ENCODE measurements around the gene WLS.

Gene WLS

DNA sequence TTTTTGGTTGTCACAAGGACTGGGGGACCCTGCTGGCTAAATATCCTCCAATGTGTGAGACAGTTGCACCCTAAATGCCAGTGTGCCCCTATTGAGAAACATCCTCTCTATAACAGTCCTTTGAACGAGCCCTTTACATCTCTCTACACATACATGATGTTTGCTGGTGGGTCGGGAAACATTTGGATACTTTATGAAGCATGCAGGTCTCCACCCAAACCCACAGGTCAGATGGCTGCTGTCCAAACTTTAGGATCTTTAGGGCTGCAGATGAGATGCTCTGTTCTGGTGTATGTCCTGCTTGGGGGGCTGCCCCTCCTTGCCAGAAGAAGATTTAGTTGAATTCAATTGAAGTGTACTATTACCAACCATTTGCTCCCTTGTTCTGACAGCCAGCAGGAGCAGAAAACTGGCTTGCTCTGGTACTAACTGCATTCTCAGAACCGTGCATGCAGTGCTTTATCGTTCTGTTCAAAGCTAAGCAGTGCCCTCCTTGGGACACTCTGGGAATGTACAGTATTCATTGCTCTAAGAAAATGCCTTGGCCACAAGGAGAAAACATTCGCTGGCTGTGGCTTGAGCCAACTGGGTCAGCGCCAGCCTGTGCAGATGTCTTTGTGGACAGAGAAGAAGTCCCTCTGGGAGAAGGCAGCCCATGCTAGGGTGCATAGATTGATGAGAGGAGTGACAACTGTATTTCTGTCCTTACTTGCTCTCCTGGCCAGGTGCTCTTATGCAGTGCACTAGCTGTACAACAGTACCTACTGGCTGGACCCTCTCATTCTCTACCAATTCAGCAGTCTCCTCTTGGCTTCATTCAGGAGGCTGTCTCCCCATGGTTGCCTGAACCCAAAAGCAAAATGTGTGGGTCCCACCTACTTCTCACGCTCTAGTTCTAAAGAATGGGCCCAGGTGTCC lies 120.5 kb downstream of the WLS start:
- DNase-seq (ENCODE audit: low read depth, low spot score) = no peak
- POLR2A ChIA-PET = no interaction called here
- TF ChIP-seq CTCF (IDR thresholded peaks at IDR 0.05; ENCODE audit: insufficient read depth, low read length, missing control alignments) = peak; percentile 79
- CTCF ChIA-PET = interaction anchor here (0.6 to 18.4 kb wide), 11 partner anchors 9 to 579 kb away, joined by 3 to 964 read pairs (median 3); no protein-coding TSS in a partner anchor
- H3K4me3 ChIP-seq (ENCODE audit: low read depth, low read length) = no peak overlapping the region

GRCh38 chr1:68107771-68108170 lies 124.6 kb downstream of the WLS start:
- no peak overlapping the region for H3K4me3 ChIP-seq (ENCODE audit: low read depth, low read length)
- no peak for DNase-seq (ENCODE audit: low read depth, low spot score)
- POLR2A ChIA-PET = no interaction called here
- CTCF ChIA-PET = interaction anchor here (0.7 to 18.4 kb wide), 10 partner anchors 10 to 571 kb away, joined by 3 to 964 read pairs (median 4); no protein-coding TSS in a partner anchor
- no peak for TF ChIP-seq CTCF (IDR thresholded peaks at IDR 0.05; ENCODE audit: insufficient read depth, low read length, missing control alignments)

DNA sequence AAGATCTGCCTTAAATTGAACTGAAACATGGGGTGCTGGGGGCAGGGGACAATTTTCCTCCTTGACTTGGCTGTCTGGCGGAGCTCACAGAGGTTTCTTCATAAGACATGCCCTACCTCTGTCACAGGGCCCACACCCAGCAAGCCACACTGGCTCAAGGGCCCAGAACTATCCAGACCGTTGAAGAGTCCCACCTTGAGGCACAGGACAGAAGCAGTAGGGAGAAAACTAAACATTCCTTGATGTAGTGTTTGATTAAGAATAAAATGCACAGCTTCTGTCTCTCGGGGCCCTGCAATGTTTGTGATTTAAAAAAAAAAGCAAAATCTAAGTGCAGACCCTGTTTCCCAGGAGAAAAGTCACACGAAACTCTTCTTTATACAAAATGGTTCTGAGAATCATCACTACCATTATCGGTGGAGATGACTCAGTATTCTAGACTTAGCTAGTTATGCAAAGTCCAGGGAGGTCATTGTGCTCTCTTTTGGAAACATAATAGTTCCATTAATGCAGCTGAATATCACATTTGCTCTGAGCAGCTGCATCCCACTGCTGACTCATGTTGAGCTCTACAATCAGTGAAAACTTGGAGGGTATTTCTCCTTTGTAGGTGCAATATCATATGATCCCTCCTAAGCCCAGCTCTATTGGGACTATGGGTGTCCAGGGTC lies 128.3 kb downstream of the WLS start:
- no peak for TF ChIP-seq CTCF (IDR thresholded peaks at IDR 0.05; ENCODE audit: insufficient read depth, low read length, missing control alignments)
- ChIA-PET CTCF (interaction anchor here (0.6 to 2.2 kb wide), 14 partner anchors 9 to 571 kb away, joined by 3 to 25 read pairs (median 4); no protein-coding TSS in a partner anchor), POLR2A (no interaction called here)
- H3K4me3 ChIP-seq (ENCODE audit: low read depth, low read length) = no peak overlapping the region
- DNase-seq (ENCODE audit: low read depth, low spot score) = no peak

DNA sequence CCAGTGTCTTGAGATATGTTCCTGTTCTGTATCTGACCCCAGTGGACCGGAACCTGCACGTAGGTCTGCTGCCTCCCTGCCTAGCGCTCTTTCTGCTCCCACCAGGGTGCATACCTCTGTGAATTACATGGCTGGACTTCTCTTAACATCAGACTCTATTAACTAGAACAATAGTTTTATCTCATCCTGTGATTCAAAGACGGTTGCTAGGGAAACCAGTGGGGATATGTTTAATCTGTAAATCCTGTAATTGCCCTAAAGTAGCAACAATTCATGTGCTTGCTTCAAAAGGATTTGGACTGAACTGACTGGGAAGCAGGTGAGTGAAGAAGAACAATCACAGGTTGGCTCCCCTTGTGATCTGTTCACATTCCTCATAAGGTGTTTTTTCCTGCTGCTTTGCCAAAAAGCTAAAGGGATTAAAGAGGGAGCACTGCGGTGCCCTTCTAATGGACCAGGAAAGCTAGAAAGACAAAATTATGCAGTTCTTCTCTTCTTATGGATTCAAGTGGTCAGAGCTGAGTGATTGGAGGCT lies 129.2 kb downstream of the WLS start:
- ChIA-PET CTCF (interaction anchor here (0.7 to 2.2 kb wide), 11 partner anchors 9 to 343 kb away, joined by 3 to 25 read pairs (median 4); no protein-coding TSS in a partner anchor), POLR2A (no interaction called here)
- no peak for DNase-seq (ENCODE audit: low read depth, low spot score)
- H3K4me3 ChIP-seq (ENCODE audit: low read depth, low read length) = no peak overlapping the region
- no peak for TF ChIP-seq CTCF (IDR thresholded peaks at IDR 0.05; ENCODE audit: insufficient read depth, low read length, missing control alignments)

DNA sequence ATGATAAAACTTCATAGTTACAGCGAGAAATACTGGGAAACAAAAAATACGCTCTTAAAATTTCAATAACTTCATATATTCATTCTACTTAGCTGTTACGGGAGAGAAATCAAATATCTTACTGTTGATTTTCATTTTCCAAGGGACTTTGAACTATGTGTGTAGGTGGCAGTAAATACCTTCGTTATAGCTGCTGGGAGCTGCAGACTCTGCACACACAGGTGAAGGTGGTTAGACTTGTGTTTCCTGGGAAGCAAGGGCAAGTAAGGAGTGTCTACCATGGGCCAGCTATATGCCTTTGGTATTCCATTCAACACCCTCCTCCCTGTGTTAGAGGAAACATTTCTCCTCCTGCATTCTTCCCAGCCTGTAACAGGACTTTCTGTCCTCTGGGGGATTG lies 130.5 kb downstream of the WLS start:
- H3K4me3 ChIP-seq (ENCODE audit: low read depth, low read length) = no peak overlapping the region
- CTCF ChIA-PET = interaction anchor here (0.7 to 1.4 kb wide), 4 partner anchors 9 to 251 kb away, joined by 3 to 6 read pairs (median 3); no protein-coding TSS in a partner anchor
- no peak for TF ChIP-seq CTCF (IDR thresholded peaks at IDR 0.05; ENCODE audit: insufficient read depth, low read length, missing control alignments)
- DNase-seq (ENCODE audit: low read depth, low spot score) = no peak
- POLR2A ChIA-PET = no interaction called here

DNA sequence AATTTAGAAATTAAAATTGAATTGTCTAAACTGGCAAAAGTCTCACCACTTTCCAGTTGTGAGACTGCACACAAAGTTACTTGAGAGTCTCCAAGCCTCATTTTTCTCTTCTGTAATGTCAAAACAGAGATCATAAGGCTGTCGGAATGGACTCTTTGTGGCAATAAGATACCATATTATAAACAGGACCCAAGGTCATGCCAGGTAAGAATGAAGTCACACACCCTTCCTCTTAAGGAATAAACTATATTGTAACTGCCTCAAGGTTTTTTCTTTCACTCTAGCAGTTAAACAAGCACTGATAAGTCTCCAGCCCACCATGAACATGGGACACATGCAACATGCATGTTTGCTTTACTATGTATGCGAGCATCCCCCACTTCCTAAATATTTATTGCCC lies 131.8 kb downstream of the WLS start:
- ChIA-PET POLR2A (no interaction called here), CTCF (no interaction called here)
- DNase-seq (ENCODE audit: low read depth, low spot score) = no peak
- H3K4me3 ChIP-seq (ENCODE audit: low read depth, low read length) = no peak overlapping the region
- TF ChIP-seq CTCF (IDR thresholded peaks at IDR 0.05; ENCODE audit: insufficient read depth, low read length, missing control alignments) = no peak
